ENCODE results near the gene PTPN18.

Gene PTPN18

DNA sequence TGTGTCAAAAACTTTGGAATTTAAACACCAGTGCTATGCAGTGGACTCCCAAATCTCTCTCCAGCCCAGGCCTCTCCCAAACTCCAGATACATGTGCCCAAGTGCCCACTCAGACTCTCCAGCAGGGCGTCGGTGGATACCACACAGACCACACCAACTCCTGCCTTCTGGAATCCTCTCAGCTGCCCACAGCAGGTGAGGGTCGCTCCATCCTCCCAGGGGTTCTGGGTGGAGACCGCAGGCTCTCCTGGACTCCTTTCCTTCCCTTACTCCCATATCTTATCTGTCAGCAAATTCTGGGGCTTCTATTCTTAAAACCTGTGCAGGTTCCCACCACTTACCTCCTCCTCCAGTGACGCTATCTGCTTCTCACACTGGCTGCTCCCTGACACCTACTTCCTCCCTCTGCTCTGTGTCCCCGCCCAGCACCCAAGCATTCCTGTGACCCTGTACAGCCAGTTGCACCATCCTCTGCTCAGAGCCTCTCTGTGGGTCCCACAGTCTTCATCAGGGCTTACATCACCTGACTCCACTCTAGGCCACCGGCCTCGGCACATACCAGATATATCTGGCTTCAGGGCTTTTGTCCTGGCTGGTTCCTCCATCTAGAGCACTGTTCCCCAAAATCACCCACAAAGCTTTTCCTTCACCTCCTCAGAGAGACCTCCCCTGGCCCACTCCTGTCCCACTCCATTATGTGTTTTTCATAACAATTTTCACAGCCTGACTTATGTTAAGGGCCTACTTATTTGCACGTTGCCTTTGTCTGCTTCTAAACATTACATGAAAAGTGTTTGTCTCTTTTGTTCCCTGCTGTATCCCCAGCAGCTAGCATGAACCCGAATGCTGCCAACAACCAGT, 15.7 kb upstream of the PTPN18 start:
- peak in 1 of 2 experiments; percentile 58 for DNase-seq

DNA sequence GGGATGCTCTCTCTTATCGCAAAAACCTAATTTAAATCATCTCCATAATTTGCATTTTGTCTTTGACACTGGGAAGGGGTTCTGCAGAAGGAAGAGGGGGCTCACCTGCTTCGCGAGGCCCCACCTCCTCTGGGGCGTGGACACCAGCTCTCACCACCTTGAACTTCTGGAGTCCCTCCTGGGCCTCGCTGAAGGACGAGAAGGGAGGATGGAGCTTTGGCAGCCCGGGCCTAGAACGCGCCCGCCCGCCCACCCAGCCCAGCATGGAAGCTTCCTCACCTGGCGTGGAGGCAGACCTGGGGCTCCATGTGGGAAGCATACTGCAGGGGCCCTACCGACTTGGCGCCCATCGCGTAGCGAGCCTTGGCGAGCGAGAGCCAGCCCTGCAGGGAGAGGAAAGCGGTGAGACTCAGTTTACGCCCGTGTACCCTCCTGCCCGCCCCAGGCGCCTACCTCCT, 14.3 kb upstream of the PTPN18 start:
- DNase-seq = peak; percentile 70 to 82

DNA sequence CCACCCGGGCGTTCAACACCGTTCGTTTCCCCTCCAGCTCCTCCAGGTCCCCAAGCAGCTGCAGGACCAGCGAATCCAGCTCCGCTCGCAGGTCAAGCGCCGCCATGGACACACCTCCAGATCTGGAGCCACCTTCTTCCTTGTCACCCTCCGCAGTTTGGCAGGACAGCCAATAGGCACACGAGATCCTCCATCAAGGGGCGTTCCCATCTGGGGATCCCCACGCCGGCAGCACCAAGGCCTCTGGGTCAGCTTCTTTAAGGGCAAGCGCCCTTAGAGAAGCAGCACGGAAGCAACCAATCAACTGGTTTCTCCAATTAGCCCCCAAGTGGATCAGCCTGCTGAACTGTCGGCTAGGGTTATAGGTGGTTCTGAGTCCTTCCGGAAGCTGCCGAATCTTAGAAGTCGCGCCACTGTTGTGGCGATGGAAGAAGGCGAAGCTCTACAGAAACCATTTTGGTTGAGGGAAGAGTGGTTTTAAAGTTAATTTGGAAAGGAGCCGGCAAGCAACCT, 13.8 kb upstream of the PTPN18 start:
- DNase-seq = peak; percentile 95 to 97

DNA sequence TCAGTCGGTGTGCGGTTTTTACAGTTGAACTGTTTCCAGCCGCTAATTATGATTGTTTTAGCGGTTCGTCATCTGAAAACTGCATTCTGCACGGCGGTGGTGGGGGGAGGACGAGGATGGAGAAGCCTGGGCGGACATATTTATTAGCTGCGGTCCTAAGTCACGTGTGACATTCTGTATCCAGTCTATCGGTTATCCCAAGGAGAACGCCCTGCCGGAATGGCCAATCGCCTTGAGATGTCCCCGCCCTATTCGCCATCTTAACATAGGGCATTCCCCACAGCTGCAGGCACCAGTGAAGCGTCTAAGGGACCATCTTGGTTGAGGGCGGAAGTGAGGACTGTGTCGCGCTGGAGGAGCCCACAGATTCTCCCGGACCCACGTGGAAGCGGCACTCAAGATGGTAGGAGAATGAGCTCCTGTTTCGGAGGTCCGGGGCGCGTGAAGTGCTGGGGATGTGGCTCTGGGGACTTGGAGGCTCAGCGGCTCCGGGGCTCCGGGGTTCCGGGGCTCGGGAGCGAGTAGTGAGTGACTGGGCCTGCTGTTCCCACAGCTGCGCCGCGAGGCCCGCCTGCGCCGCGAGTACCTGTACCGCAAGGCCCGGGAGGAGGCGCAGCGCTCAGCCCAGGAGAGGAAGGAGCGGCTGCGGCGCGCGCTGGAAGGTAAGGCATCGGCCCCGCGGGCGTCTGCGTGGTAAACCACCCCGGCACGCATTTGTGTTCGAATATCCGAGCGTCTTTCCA, 13.2 kb upstream of the PTPN18 start, which contains the start of gene IMP4:
Gene IMP4, plus strand, starts transcription at position 365 of the 743 bp plus-strand sequence. Its CDS starts 36 bp downstream, at position 401.
- peak; percentile 99 for DNase-seq

DNA sequence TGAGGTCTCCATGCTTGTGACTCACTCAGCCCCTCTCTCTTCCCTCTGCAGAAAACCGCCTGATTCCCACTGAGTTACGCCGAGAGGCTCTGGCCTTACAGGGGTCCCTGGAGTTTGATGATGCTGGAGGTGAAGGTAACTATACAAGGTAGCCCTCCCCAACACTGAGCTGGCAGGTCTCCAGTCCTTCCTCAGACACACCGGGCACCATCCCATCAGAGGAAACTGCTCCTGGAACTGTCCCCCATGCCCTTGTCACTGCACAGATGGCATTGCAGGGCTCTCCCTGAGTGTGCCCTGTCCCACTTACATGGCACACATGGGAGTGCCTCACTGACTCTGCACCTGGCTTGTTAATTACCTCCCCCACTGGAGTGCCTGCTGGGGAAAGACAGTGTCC, 11.3 kb upstream of the PTPN18 start:
- DNase-seq = peak; percentile 42 to 65

DNA sequence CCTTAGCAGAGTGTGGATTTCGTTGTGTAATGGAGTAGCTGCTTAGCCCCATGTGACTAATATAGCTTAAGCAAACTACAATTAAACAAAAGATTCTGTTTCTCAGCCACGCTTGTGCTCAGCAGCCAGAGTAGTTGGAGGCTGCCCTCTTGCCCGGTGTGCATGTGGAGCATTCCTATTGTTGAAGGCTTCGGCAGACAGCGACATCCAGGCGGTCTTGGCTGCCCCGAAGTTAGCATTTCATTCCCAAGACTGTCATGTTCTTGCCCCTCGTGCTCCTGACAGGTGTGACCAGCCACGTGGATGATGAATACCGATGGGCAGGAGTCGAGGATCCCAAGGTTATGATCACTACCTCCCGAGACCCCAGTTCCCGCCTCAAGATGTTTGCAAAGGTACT, 10.8 kb upstream of the PTPN18 start:
- no peak for DNase-seq

DNA sequence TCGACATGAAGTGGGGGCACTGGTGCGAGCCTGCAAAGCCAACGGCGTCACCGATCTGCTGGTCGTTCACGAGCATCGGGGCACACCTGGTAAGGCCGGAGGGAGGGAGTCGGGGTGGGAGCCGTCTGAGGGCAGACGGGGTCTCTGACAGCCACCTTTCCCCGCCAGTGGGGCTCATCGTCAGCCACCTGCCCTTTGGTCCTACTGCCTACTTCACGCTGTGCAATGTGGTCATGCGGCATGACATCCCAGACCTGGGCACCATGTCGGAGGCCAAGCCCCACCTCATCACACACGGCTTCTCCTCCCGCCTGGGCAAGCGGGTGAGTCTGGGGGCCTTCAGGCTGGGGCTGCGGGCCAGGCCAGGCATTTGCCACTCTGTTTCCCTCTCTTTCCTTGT, 10.2 kb upstream of the PTPN18 start:
- no peak for DNase-seq

DNA sequence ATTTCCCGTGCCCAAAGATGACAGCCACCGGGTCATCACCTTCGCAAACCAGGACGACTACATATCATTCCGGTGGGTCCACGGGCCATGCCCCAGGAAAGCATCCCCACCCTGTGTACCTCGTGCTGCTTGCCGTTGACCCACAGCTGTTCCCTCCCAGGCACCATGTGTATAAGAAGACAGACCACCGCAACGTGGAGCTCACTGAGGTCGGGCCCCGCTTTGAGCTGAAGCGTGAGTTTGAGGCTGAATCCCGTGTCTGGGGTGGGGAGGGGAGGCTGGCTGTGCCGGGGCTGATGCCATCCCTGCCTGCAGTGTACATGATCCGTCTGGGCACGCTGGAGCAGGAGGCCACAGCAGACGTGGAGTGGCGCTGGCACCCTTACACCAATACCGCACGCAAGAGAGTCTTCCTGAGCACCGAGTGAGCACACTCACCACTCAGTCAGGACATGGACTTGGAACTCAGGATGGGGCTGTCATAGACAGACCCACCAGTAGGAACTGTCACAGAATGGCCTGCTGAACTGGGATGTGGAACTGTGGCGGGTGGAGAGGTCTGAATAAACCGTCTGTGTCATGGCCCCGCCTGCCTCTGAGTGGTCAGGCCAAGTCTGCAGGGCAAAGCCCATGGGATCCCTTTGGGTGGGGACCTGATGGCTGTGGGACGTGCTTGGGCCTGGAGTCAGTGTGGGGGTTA, 9.7 kb upstream of the PTPN18 start:
- peak in 1 of 2 experiments; percentile 76 for DNase-seq

DNA sequence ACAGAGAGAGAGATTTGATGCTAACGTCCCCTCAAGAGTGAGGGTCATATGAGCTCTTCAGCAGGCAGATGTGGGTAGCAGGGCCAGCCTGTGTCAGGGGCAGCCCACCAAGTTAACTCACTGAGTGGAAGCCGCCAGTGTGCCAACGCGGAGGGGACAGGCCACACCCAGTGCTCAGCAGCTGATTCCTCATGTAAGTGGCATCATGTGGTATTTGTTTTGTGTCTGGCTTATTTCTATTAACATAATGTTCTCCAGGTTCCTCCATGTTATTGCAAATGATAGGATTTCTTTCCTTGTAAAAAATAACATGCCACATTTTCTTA, 9.2 kb upstream of the PTPN18 start:
- peak; percentile 91 to 98 for DNase-seq

DNA sequence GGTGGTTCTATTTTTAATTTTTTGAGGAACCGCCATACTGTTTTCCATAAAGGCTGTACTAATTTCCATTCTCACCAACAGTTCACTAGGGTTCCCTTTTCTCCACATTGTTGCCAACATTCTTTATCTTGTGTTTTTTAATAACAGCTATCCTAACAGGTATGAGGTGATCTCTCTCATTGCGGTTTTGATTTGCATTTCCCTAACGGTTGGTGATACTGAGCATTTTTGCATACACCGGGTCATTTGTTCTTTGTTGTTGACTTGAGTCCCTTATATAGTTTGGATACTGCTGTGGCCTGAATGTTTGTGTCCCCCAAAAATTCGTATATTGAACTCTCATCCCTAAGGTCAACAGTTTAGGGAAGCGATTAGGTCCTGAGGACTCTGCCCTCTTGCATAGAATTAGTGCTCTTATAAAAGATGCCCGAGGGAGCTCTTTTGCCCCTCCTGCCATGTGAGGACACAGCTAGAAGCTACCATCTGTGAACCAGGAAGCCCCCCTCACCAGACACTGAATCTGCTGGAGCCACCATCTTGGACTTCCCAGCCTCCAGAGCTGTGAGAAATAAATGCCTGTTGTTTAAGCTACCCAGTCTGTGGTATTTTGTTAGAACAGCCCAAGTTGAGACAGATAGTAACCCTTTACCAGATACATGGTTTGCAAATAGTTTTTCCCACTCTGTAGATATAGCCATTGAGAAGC, 8.5 kb upstream of the PTPN18 start:
- DNase-seq = peak; percentile 97 to 99

DNA sequence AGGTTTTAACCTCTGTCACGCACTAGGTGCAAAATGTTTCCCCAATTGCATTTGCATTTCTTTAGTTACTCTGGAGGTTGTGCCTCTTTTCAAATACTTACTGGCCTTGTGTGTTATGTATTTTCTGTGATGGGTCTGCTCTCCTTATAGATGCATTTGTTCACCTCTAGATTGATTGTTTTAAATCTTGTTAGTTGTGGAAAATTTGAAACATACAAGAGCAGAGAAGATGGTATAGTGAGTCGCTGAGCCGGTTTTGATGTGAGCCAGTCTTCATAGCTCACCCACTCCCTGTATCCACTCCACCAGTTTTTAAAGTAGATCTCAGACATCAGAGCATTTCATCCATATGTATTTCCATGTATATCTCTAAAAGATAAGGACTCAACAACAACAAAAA, 6.7 kb upstream of the PTPN18 start:
- DNase-seq = peak; percentile 47 to 60

DNA sequence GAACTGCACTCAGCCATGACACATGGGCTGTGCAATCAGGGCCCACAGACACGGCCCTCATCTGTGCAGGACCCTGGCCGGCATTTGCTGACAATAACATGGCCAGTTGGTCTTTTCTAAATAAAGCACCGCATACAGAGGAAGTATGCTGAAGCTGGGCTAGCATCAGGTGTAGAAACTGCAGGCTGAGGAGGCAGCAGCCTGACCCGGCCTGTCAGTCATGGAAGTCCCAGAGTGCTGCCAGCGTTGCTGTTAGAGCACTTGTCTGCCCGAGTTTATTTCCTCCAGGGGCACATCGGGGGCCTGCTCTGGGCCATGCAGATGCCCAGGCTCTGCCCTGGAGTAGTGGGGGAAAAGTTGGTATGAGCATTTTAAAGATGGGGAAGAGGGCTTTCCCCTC, 4.1 kb upstream of the PTPN18 start:
- DNase-seq = no peak

DNA sequence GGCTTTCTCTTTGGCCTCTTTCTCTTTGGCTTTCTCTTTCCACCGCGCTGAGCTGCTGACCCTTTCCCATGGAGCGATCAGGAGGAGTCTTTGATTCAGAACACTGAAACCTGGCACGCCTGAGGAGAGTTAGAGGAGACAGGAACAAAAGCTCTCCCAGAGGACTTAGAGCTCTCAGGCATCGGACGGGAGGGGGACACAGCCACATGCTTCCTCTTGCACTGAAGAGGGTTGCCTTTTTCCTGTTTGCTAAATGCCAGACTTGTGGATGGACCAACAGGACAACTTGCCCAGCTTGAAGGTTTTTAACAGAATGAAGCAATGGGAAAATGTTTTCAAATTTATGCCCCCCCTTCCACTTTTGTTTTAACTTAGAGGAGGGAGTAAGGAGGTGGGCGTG, 3.6 kb upstream of the PTPN18 start:
- DNase-seq = peak; percentile 81 to 88

DNA sequence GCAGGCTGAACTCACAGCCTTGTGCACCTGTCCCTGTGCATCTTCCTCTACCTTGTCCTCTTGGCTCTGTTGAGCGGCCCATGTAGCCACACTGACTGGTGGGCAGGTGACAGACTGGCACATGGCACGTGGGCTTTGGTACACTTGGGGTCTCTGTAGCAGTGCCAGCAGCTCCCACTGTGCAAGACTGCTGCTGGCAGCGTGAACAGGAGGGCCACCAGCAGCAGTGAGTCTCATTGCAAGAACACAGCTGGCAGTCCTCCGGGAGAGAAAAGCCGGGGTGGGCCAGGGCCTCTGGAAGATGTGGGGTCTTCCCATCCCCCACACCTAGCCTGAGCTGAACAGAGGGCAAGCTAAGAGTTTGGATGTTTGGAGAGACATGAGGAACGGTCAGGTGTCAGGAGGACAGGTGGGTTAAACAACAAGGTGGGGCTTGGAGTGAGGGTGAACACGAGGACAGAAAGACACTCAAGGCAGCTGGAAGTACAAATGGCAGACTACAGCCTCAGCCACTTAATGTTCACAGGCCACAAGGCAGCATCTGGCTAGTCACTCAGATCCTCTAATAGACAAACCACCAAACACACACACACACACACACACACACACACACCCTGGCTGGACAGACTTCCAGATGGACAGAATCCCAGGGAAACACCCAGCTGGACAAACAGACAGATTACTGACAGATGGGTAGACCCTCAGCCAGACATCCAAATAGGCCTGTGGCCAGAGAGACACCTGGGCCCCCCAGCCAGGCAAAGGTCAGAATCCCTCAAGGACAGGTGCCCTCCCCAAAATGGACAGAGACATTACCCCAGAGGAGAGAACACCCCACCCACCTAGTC, 2.3 kb upstream of the PTPN18 start:
- peak; percentile 41 to 66 for DNase-seq

DNA sequence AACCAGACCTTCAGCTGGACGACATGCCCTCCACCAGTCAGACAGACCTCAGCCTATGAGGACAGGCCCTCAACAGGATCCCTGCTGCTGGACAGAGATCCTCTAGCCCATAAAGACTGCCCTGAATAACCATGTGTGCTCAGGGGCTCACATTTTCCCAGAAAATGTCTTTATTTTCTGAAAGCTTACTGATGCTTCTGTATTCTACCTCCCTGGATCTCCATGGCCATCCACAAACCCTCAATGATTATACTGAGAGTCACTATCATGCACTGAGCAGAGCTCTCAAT, 1.8 kb upstream of the PTPN18 start:
- peak in 1 of 2 experiments; percentile 63 for DNase-seq

DNA sequence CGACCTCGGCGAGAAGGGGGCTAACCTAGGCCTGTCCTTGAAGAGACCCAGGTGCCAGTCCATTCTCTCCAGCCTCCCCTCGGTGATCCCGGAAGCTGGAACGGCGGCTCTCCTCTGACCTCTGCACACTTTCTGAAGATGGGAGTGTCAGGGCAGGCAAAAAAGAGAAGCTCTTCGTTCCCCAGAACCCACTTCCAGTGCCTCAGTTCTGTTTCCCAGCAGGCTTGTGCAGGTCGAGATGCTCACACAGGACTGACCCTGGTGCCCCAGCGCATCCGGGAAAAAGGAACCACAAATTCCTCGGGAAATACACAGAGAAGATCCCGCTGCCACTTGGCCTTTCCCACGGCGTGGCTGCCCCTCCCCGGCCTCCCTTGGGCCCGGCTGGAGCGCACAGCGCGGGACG, 681 bp upstream of the PTPN18 start:
- no peak for DNase-seq

DNA sequence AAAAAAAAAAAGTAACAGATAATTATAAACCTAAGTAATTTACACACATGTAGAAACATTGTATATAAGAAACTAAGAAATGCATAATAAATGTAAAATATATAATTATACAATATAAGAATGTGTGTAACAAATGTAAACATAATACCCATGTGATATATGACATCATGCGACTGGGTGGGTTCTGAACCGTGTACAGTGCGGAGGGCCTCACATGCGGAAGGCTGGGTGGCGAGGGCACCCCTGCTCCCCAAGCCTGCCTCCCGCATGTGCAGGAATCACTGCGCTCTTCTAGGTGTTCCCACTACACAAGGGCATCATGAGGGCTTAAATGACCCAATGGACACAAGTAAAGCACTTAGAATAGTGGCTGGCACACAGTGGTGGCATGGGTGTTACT, 2.0 kb downstream of the PTPN18 start:
- DNase-seq = no peak

DNA sequence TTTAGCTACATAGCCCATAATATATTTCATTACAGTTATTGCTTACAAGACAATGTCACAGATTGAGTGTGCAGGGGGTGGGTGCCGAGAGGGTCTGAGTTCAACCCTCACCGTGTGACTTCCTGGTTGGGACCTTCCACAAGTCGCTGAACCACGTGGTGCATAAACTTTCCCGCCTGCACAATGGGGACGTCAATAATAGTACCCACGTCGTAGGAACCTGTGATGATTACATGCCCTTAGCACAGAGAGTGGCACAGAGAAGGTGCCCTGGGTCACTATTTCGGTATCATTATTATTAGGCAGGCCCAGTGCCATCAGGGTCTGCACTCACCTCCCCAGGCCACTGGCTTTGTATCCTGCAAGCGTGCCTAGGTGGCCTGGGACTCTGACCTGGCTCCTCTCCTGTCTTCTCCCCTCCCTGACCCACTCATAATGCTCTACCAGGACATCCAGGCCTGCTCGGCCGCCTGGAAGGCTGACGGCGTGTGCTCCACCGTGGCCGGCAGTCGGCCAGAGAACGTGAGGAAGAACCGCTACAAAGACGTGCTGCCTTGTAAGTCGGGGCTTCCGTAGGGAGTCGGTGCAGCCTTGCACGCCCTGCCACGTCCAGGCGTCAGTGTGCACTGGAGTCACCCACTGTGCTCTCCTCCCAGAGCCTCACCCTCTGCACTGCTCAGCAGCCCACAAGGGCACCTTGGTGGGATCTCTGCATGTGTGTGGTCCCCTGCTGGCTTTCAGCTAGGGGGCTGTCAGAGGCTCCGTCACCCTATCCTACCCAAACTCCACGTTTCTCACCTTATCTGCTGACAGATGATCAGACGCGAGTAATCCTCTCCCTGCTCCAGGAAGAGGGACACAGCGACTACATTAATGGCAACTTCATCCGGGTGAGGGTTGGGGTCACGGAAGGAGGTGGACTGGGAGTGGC, 2.8 kb downstream of the PTPN18 start:
- no peak for DNase-seq

DNA sequence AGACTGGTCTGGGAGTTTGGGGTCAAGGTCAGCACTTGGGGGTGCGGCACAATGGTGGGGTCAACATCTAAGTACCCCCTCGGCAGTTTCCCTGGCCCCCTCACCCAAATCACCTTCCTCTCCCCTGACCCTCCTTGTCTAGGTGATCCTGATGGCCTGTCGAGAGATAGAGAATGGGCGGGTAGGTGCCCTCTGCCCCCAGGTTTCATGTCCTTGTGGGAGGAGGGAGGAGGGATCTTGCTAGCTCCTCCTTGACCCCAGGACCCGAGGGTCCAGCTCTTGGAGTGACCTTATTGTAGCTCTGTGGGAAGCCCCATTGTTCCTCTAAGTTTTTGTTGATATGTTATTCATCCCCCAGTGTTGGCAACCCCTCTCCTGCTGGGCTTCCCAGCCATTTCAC, 3.6 kb downstream of the PTPN18 start:
- DNase-seq = no peak

DNA sequence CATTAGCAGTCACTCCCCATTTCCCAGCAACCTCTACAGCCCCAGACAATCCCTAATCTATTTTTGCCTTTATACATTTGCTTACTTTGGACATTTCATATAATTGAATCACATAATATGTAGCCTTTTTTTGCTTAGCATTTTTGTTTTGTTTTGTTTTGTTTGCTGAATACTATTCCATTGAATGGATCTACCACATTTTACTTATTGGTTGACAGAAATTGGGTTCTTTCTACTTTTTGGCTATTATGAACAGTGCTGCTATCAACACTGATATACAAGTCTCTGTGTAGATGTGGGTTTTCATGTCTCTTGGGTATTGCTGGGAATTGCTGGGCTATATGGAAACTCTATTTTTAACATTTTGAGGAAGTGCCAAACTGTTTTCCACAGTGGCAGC, 7.6 kb downstream of the PTPN18 start:
- no peak for DNase-seq

DNA sequence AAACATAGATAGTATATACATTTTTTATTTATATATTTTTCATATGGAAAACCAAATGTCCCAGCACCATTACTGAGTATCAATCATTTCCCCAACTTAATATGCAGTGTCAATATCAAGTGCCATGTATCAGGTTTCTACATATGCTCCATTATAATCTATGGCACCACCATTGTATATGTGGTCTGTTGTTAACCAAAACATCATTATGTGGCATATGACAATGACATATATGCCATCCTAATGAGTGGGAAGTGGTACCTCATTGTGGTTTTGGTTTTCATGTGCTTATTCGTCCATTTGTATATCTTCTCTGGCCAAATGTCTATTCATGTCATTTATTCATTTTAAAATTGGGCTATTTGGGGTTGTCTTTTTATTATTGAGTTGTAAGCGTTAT, 9.2 kb downstream of the PTPN18 start:
- no peak for DNase-seq

All from NCI-H526 (cell line).